HepG2 (cell line): Measurements from ENCODE around the gene ZNF747. TPM values are rescaled to one million over a fixed set of nuclear protein-coding genes. Genes with fewer than 3 reads are reported as not detected.

Source experiments
- ATAC-seq: fragments of 200-7000 bp; cut with Tn5 transposase; 3 replicates; pipeline ENCODE4 v1.9.1; 2020; ENCODE audit warnings: mild to moderate bottlenecking, moderate library complexity
- BruUV-seq: library from RNA; stranded (reverse); fragments of 400-500 nt; replicated peaks from 2 replicates; lab custom pipeline; 2021; lab: Mats Ljungman, UMichigan
- CTCF ChIA-PET: fragments of 300-600 bp; formaldehyde crosslinking; extraction: SDS; loops from one replicate; lab custom pipeline; 2021; ENCODE audit warnings: low total read pairs, inconsistent platforms, low intra/inter-chr PET ratio; lab: Yijun Ruan, JAX
- POLR2A ChIA-PET: fragments of 350-600 bp; sonication (Branson Sonifier 250); formaldehyde crosslinking; loops from one replicate; lab custom pipeline; 2020; ENCODE audit warnings: antibody characterized with exemption, inconsistent platforms; lab: Yijun Ruan, JAX
- DNase-seq: peaks from one replicate; pipeline ENCODE4 v3.0.0-alpha.2; 2015; ENCODE audit warnings: low spot score
- FAIRE-seq: peaks from 3 replicates; lab custom pipeline; 2011; peaks lifted over from hg19 to GRCh38; lab: Jason Lieb, UNC
- H2AFZ ChIP-seq: one replicate; pipeline ENCODE4 v1.6.1; 2011; ENCODE audit warnings: low read length, inconsistent platforms
- H3K27ac ChIP-seq: fragments of 300-600 bp; 3 replicates; pipeline ENCODE4 v1.8.0; 2011; ENCODE audit warnings: mixed run types, mild to moderate bottlenecking, mixed read lengths, low read length, inconsistent platforms; ENCODE audit not compliant: insufficient read depth; ENCODE audit errors: extremely low read length
- H3K27me3 ChIP-seq, 2 experiments: fragments of 200-600 bp in 1 of 2; 2 replicates in 1 of 2; 3 replicates in 1 of 2; pipeline versions ENCODE4 v1.6.0 to v1.8.0; 2011; ENCODE audit warnings: low read length in 2 of 2, mild to moderate bottlenecking in 2 of 2, moderate library complexity in 2 of 2, inconsistent platforms in 1 of 2; ENCODE audit not compliant: insufficient read depth in 2 of 2, control insufficient read depth in 1 of 2
- H3K36me3 ChIP-seq, 2 experiments: fragments of 200-600 bp in 1 of 2; replicated peaks in 1 of 2; 2 replicates in 1 of 2; 3 replicates in 1 of 2; pipeline versions ENCODE4 v1.5.1 to v1.8.0; 2011; ENCODE audit warnings: low read length in 2 of 2, inconsistent platforms in 1 of 2; ENCODE audit not compliant: insufficient read depth in 2 of 2, control insufficient read depth in 1 of 2
- H3K4me1 ChIP-seq: 2 replicates; pipeline ENCODE4 v1.5.1; 2012; ENCODE audit warnings: low read length, inconsistent platforms; ENCODE audit not compliant: insufficient read depth
- H3K4me2 ChIP-seq: 2 replicates; pipeline ENCODE4 v1.6.0; 2011; ENCODE audit warnings: low read depth, low read length, inconsistent platforms
- H3K4me3 ChIP-seq, 3 experiments: fragments of 200-600 bp in 1 of 3; sonication (generic), shearing (Covaris generic) in 1 of 3; replicated peaks in 1 of 3; 2 replicates each; pipeline ENCODE4 v1.5.1; 2011 to 2016; ENCODE audit warnings: low read length in 3 of 3, inconsistent platforms in 2 of 3, low read depth in 2 of 3, mild to moderate bottlenecking in 2 of 3, control low read depth in 1 of 3, mixed read lengths in 1 of 3; ENCODE audit not compliant: insufficient read depth in 1 of 3
- H3K79me2 ChIP-seq: one replicate; pipeline ENCODE4 v1.6.1; 2011; ENCODE audit warnings: low read length, inconsistent platforms; ENCODE audit not compliant: insufficient read depth
- H3K9ac ChIP-seq: 2 replicates; pipeline ENCODE4 v1.6.0; 2011; ENCODE audit warnings: mild to moderate bottlenecking, low read depth, low read length, inconsistent platforms; ENCODE audit not compliant: insufficient read depth
- H3K9me3 ChIP-seq: 2 replicates; pipeline ENCODE4 v1.5.1; 2012; ENCODE audit warnings: mild to moderate bottlenecking, low read length
- H4K20me1 ChIP-seq: 2 replicates; pipeline ENCODE4 v1.6.0; 2011; ENCODE audit warnings: inconsistent platforms, mild to moderate bottlenecking, low read length, moderate library complexity; ENCODE audit not compliant: insufficient read depth
- ATF6 ChIP-seq: sonication (generic); formaldehyde crosslinking; conservative IDR thresholded peaks from 2 replicates; pipeline ENCODE4 v1.4.0; 2020; ENCODE audit warnings: missing genetic modification reagents
- POLR2A ChIP-seq, 2 experiments: IDR thresholded peaks; 2 replicates each; pipeline ENCODE4 v1.6.1; 2011; ENCODE audit warnings: low read depth in 2 of 2, low read length in 2 of 2, mild to moderate bottlenecking in 1 of 2, moderate library complexity in 1 of 2; ENCODE audit not compliant: insufficient read depth in 1 of 2
- ZC3H13 ChIP-seq: sonication (generic); formaldehyde crosslinking; IDR thresholded peaks from 2 replicates; pipeline ENCODE4 v1.8.1; 2023; ENCODE audit warnings: mild to moderate bottlenecking, missing genetic modification reagents, moderate library complexity
- ZNF264 ChIP-seq: sonication (generic); formaldehyde crosslinking; IDR thresholded peaks from 2 replicates; pipeline ENCODE4 v1.4.0; 2020; ENCODE audit warnings: missing genetic modification reagents
- ZNF484 ChIP-seq: sonication (generic); formaldehyde crosslinking; IDR thresholded peaks from 2 replicates; pipeline ENCODE4 v1.5.1; 2020; ENCODE audit warnings: mild to moderate bottlenecking, low read depth, missing genetic modification reagents, borderline replicate concordance
- WGBS: methylation state at CpG from one replicate; pipeline ENCODE4 v1.1.6; 2017; ENCODE audit warnings: low lambda C conversion rate; 5-methylcytosine and 5-hydroxymethylcytosine counted together
- in situ Hi-C: cut with HindIII; loops from 2 replicates; pipeline ENCODE4 v1.10.0; 2017; ENCODE audit warnings: low pct_unique_long_range_greater_than_20kb; ENCODE audit not compliant: extremely low pct_ligation_motif_present
- intact Hi-C: fragments of 100-400 bp; cut with micrococcal nuclease; formaldehyde crosslinking; loops from one replicate; pipeline ENCODE4 v1.10.0; 2022; ENCODE audit not compliant: unreplicated experiment
- polyA plus RNA-seq, 8 experiments: library from polyadenylated mRNA; depleted of rRNA in 3 of 8; stranded (reverse) in 7 of 8; unstranded in 1 of 8; fragments of >200 nt; fragmentation: Illumina TruSeq in 4 of 8; extraction: Trizol in 4 of 8; gene quantifications; 2 replicates each; pipeline versions ENCODE4 v1.2.1 to v1.2.3, GENCODE V29; 2011 to 2016; ENCODE audit warnings: low read depth in 4 of 8, missing spikeins in 1 of 8, mixed read lengths in 1 of 8; ENCODE audit not compliant: insufficient read depth in 1 of 8
- total RNA-seq, 5 experiments: library from RNA; depleted of rRNA; stranded (reverse); fragments of >200 nt; fragmentation: Illumina TruSeq; extraction: Trizol; gene quantifications; 2 replicates each; pipeline ENCODE4 v1.2.3, GENCODE V29; 2016; ENCODE audit warnings: low read depth in 1 of 5
- TF ChIP-seq, protein P1 (sequence below): sonication (generic); formaldehyde crosslinking; IDR thresholded peaks from 2 replicates; pipeline ENCODE4 v1.5.1; 2020; ENCODE audit warnings: mild to moderate bottlenecking, missing genetic modification reagents, moderate library complexity

ZNF747 gene
- total and polyA plus RNA-seq, 2 of the 13 experiments (the other 11 are each of a cell fraction or from before 2014, with no cell fraction given): 7.2 to 10.2 TPM

DNA sequence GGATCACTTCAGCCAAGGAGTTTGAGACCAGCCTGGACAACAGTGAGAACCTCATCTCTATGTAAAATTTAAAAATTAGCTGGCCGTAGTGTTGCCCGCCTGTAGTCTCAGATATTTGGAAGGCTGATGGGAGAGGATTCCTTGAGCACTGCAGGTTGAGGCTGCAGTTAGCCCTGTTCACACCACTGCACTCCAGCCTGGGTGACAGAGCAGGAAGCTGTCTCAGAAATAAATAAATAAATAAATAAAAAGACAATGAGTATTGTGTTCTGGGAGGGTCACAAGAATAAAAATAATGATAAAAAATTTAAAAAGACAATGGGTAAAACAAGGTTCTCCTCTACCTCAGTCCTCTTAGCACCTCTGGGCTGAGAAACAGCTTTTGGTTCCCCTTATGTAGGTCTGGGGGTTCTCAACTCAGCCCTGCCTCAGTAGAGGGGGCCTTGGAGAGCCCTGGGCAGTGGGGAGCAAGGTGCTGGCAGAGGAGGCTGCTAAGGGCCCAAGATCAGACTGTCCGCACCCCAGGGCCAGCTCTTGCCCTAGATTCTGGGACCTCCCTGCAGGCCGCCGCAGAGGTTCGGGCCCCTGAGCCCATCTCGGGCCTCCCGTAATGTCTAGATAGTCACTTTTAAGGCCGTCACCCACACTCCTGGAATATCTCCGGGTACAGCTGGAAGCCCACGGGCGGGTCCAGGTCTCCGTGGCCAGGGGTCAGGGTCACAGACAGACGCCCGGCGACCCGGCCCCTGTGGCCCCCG is 20.1 kb upstream of the ZNF747 start:
- DNase-seq: no peak
- peaks cover 21% of the 10 kb centered on the region for H3K79me2 ChIP-seq
- FAIRE-seq: no peak
- H4K20me1 ChIP-seq: no peaks in the 10 kb centered on the region
- no peak overlapping the region for H3K4me3 ChIP-seq
- no TSS peak for BruUV-seq
- no peak for TF ChIP-seq ATF6 (CRISPR knock-in tag)
- TF ChIP-seq ZNF484 (CRISPR knock-in tag): no peak
- TF ChIP-seq POLR2A (IDR thresholded peaks at IDR 0.05; ENCODE audit: insufficient read depth in 1 of 2, low read depth in 2 of 2, low read length in 2 of 2): 0 out of 4 replicates have a peak, but pooled peaks of 1 of the 2 experiments have one; percentile 6
- 0 out of 2 replicates have a peak, but pooled peaks have one; percentile 10 for TF ChIP-seq ZC3H13 (CRISPR knock-in tag)
- TF ChIP-seq ZNF264: no peak
- TF ChIP-seq, protein P1, sequence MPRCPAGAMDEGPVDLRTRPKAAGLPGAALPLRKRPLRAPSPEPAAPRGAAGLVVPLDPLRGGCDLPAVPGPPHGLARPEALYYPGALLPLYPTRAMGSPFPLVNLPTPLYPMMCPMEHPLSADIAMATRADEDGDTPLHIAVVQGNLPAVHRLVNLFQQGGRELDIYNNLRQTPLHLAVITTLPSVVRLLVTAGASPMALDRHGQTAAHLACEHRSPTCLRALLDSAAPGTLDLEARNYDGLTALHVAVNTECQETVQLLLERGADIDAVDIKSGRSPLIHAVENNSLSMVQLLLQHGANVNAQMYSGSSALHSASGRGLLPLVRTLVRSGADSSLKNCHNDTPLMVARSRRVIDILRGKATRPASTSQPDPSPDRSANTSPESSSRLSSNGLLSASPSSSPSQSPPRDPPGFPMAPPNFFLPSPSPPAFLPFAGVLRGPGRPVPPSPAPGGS (CRISPR knock-in tag): 0 out of 2 replicates have a peak, but pooled peaks have one; percentile 31
- TF ChIP-seq, all 625 proteins: peak for 3
- Histone ChIP-seq H3K4me1 (peaks cover 50% of the 10 kb centered on the region), H3K27me3 (no peaks in the 10 kb centered on the region), H3K9ac (no peak overlapping the region), H3K9me3 (no peaks in the 10 kb centered on the region), H3K4me2 (no peak overlapping the region; the same call in 1 of the 2 replicates), H2AFZ (no peak overlapping the region), H3K27ac (no peak overlapping the region), H3K36me3 (peaks cover 0 to 25% of the 10 kb centered on the region in 2 experiments; a peak in 4 of 5 replicates)
- in situ Hi-C loops: no loop called here
- CTCF ChIA-PET: no interaction called here
- intact Hi-C loops: loop anchor here (5.0 kb wide), 1 partner anchor 43 kb away; no protein-coding TSS in a partner anchor
- WGBS: 98% methylated on average over 18 of the region's 18 CpGs
- POLR2A ChIA-PET: interaction anchor here (0.8 to 1.5 kb wide), 4 partner anchors 17 to 125 kb away, joined by 3 to 7 read pairs (median 4); partner anchors contain the start of genes DCTPP1 and ZNF688
- ATAC-seq: no peak
